A549 (cell line): ENCODE measurements around the gene HIVEP3. TPM values are rescaled to one million over a fixed set of nuclear protein-coding genes. Genes with fewer than 3 reads are reported as not detected.

Source experiments
- ATAC-seq, 2 experiments: fragments of 200-7000 bp in 1 of 2; fragments of >200 bp in 1 of 2; cut with Nextera tagmentation in 1 of 2; cut with Tn5 transposase in 1 of 2; 3 replicates each; pipeline versions ENCODE4 v1.8.0 to v1.9.1; 2018 to 2020; ENCODE audit warnings: mild to moderate bottlenecking in 1 of 2, moderate library complexity in 1 of 2
- CTCF ChIA-PET: fragments of 300-600 bp; sonication (Branson Sonifier 250); formaldehyde crosslinking; extraction: SDS; loops from one replicate; lab custom pipeline; 2021; ENCODE audit warnings: antibody characterized with exemption, inconsistent platforms; lab: Yijun Ruan, JAX
- POLR2A ChIA-PET: fragments of 350-600 bp; formaldehyde crosslinking; extraction: SDS; loops from one replicate; lab custom pipeline; 2021; ENCODE audit warnings: antibody characterized with exemption, inconsistent platforms; lab: Yijun Ruan, JAX
- DNase-seq, 2 experiments: peaks; one replicate each; pipeline versions ENCODE4 v3.0.0 to v3.0.0-alpha.2; 2011 to 2016; ENCODE audit warnings: low read depth in 1 of 2, low spot score in 1 of 2
- FAIRE-seq: peaks from 2 replicates; lab custom pipeline; 2011; peaks lifted over from hg19 to GRCh38; lab: Jason Lieb, UNC
- H3K27ac ChIP-seq, 2 experiments: fragments of >200 bp; sonication (Bioruptor Twin); formaldehyde crosslinking; 3 replicates each; pipeline ENCODE4 v1.5.1; 2016 to 2017
- H3K4me1 ChIP-seq: fragments of >200 bp; sonication (Bioruptor Twin); formaldehyde crosslinking; 3 replicates; pipeline ENCODE4 v1.6.1; 2016
- H3K4me2 ChIP-seq: fragments of >200 bp; sonication (Bioruptor Twin); formaldehyde crosslinking; 3 replicates; pipeline ENCODE4 v1.6.1; 2016
- H3K4me3 ChIP-seq: fragments of >200 bp; sonication (Bioruptor Twin); formaldehyde crosslinking; 3 replicates; pipeline ENCODE4 v1.5.1; 2016
- H3K9me3 ChIP-seq: fragments of >200 bp; sonication (Bioruptor Twin); formaldehyde crosslinking; 3 replicates; pipeline ENCODE4 v1.6.1; 2016
- CHD2 ChIP-seq: fragments of 150-350 bp; IDR thresholded peaks from 2 replicates; pipeline ENCODE4 v1.6.1; 2014; ENCODE audit warnings: low read length; ENCODE audit not compliant: partially characterized antibody
- CHD4 ChIP-seq: fragments of 200-600 bp; sonication (generic); IDR thresholded peaks from 2 replicates; pipeline ENCODE4 v1.6.1; 2016; ENCODE audit warnings: antibody characterized with exemption, mild to moderate bottlenecking, borderline replicate concordance
- EP300 ChIP-seq, 2 experiments: fragments of >200 bp; sonication (Bioruptor Twin); formaldehyde crosslinking; IDR thresholded peaks; 2 replicates in 1 of 2; 3 replicates in 1 of 2; pipeline ENCODE4 v1.6.1; 2016 to 2017
- ESRRA ChIP-seq: fragments of 150-350 bp; IDR thresholded peaks from 2 replicates; pipeline ENCODE4 v1.6.1; 2014; ENCODE audit warnings: mild to moderate bottlenecking, low read length, borderline replicate concordance
- FOXS1 ChIP-seq: fragments of 250-450 bp; sonication (Bioruptor Pico); IDR thresholded peaks from 2 replicates; pipeline ENCODE4 v1.5.0; 2020; ENCODE audit warnings: mild to moderate bottlenecking, moderate library complexity
- GATA3 ChIP-seq: IDR thresholded peaks from 2 replicates; pipeline ENCODE4 v1.6.1; 2012; ENCODE audit warnings: borderline replicate concordance
- HEYL ChIP-seq: fragments of 250-450 bp; sonication (Bioruptor Pico); IDR thresholded peaks from 2 replicates; pipeline ENCODE4 v1.8.0; 2021; ENCODE audit warnings: mild to moderate bottlenecking, moderate library complexity
- HOXA7 ChIP-seq: fragments of 250-450 bp; sonication (Bioruptor Pico); IDR thresholded peaks from 2 replicates; pipeline ENCODE4 v1.5.0; 2020; ENCODE audit warnings: mild to moderate bottlenecking, moderate library complexity
- HOXB13 ChIP-seq: fragments of 250-450 bp; sonication (Bioruptor Pico); IDR thresholded peaks from 2 replicates; pipeline ENCODE4 v1.5.0; 2020; ENCODE audit warnings: low read depth, mild to moderate bottlenecking, moderate library complexity
- JUN ChIP-seq, 2 experiments: fragments of >200 bp; sonication (Bioruptor Twin); formaldehyde crosslinking; IDR thresholded peaks; 2 replicates in 1 of 2; 3 replicates in 1 of 2; pipeline ENCODE4 v1.6.1; 2016 to 2017
- JUNB ChIP-seq: fragments of >200 bp; sonication (Bioruptor Twin); formaldehyde crosslinking; IDR thresholded peaks from 2 replicates; pipeline ENCODE4 v1.6.1; 2016
- KDM1A ChIP-seq: fragments of 200-600 bp; sonication (generic); IDR thresholded peaks from 2 replicates; pipeline ENCODE4 v1.6.1; 2016; ENCODE audit warnings: low read depth, mild to moderate bottlenecking
- NR3C1 ChIP-seq: fragments of >200 bp; sonication (Bioruptor Twin); formaldehyde crosslinking; IDR thresholded peaks from 3 replicates; pipeline ENCODE4 v1.6.1; 2017
- PHF8 ChIP-seq: fragments of 200-600 bp; sonication (generic); IDR thresholded peaks from 2 replicates; pipeline ENCODE4 v1.6.1; 2016; ENCODE audit warnings: low read depth, mild to moderate bottlenecking, antibody characterized with exemption, moderate library complexity, borderline replicate concordance
- POLR2AphosphoS2 ChIP-seq: conservative IDR thresholded peaks from 2 replicates; pipeline ENCODE4 v1.6.1; 2012; ENCODE audit warnings: low read length, improper control_type of control experiment, inconsistent platforms
- RAD21 ChIP-seq, 2 experiments: fragments of >200 bp in 1 of 2; sonication (Bioruptor Twin) in 1 of 2; formaldehyde crosslinking in 1 of 2; IDR thresholded peaks in 1 of 2; conservative IDR thresholded peaks in 1 of 2; 2 replicates in 1 of 2; 3 replicates in 1 of 2; pipeline ENCODE4 v1.6.1; 2012 to 2018; ENCODE audit warnings: inconsistent platforms in 1 of 2
- RCOR1 ChIP-seq: fragments of 150-350 bp; IDR thresholded peaks from 2 replicates; pipeline ENCODE4 v1.6.1; 2014; ENCODE audit warnings: antibody characterized with exemption, low read length, low read depth
- RNF2 ChIP-seq: fragments of 200-600 bp; sonication (generic); IDR thresholded peaks from 2 replicates; pipeline ENCODE4 v1.6.1; 2016; ENCODE audit warnings: low read depth, mild to moderate bottlenecking, antibody characterized with exemption, moderate library complexity, borderline replicate concordance
- SREBF2 ChIP-seq: fragments of 450-650 bp; IDR thresholded peaks from 2 replicates; pipeline ENCODE4 v1.6.1; 2014; ENCODE audit warnings: mild to moderate bottlenecking, moderate library complexity
- TFCP2L1 ChIP-seq: fragments of 250-450 bp; sonication (Bioruptor Pico); IDR thresholded peaks from 2 replicates; pipeline ENCODE4 v1.5.0; 2021; ENCODE audit warnings: mild to moderate bottlenecking
- TP53 ChIP-seq: fragments of 250-450 bp; sonication (Bioruptor Pico); IDR thresholded peaks from 2 replicates; pipeline ENCODE4 v1.5.0; 2021; ENCODE audit warnings: mild to moderate bottlenecking, moderate library complexity
- ZC3H11A ChIP-seq: fragments of 450-650 bp; IDR thresholded peaks from 2 replicates; pipeline ENCODE4 v1.6.1; 2014; ENCODE audit warnings: antibody characterized with exemption, mild to moderate bottlenecking
- ZFP36 ChIP-seq: fragments of 450-650 bp; IDR thresholded peaks from 2 replicates; pipeline ENCODE4 v1.6.1; 2014; ENCODE audit warnings: borderline replicate concordance; ENCODE audit not compliant: partially characterized antibody
- ZNF302 ChIP-seq: fragments of 250-450 bp; sonication (Bioruptor Pico); IDR thresholded peaks from 2 replicates; pipeline ENCODE4 v1.9.0; 2021; ENCODE audit warnings: inconsistent platforms, mild to moderate bottlenecking, moderate library complexity
- ZSCAN20 ChIP-seq: fragments of 250-450 bp; sonication (Bioruptor Pico); IDR thresholded peaks from 2 replicates; pipeline ENCODE4 v1.8.0; 2022; ENCODE audit warnings: mild to moderate bottlenecking, moderate library complexity
- WGBS: methylation state at CpG from one replicate; pipeline ENCODE4 v1.1.6; 2017; ENCODE audit errors: missing lambda C conversion rate; 5-methylcytosine and 5-hydroxymethylcytosine counted together
- polyA plus RNA-seq, 4 experiments: library from polyadenylated mRNA; depleted of rRNA in 3 of 4; stranded (reverse); fragments of >200 nt; fragmentation: RNase III in 1 of 4; extraction: RNeasy Plus Mini Kit Qiagen cat#74134 plus additional on column Dnase treatment in 1 of 4; gene quantifications; 2 replicates in 3 of 4; 3 replicates in 1 of 4; pipeline ENCODE4 v1.2.3, GENCODE V29; 2011 to 2017
- TF ChIP-seq, protein P1 (sequence below): IDR thresholded peaks from 2 replicates; pipeline ENCODE4 v1.6.1; 2012; ENCODE audit warnings: low read depth, borderline replicate concordance
- TF ChIP-seq, protein P2 (sequence below): fragments of 250-450 bp; sonication (Bioruptor Pico); IDR thresholded peaks from 2 replicates; pipeline ENCODE4 v1.5.0; 2020; ENCODE audit warnings: low read depth, mild to moderate bottlenecking, moderate library complexity
- TF ChIP-seq, protein P3 (sequence below): fragments of >200 bp; sonication (Bioruptor Twin); formaldehyde crosslinking; IDR thresholded peaks from 3 replicates; pipeline ENCODE4 v1.5.1; 2016
- TF ChIP-seq, protein P4 (sequence below): fragments of 150-350 bp; IDR thresholded peaks from 2 replicates; pipeline ENCODE4 v1.6.1; 2014; ENCODE audit warnings: low read depth, mild to moderate bottlenecking, low read length
- TF ChIP-seq, protein P5 (sequence below): fragments of 250-450 bp; sonication (Bioruptor Pico); IDR thresholded peaks from 2 replicates; pipeline ENCODE4 v1.5.0; 2021; ENCODE audit warnings: mild to moderate bottlenecking, moderate library complexity, borderline replicate concordance
- TF ChIP-seq, protein P6 (sequence below): IDR thresholded peaks from 2 replicates; pipeline ENCODE4 v1.6.1; 2012

The HIVEP3 gene
- polyA plus RNA-seq, 2 of the 4 experiments (the other 2 are of a cell fraction) = 1.5 to 2.0 TPM

DNA sequence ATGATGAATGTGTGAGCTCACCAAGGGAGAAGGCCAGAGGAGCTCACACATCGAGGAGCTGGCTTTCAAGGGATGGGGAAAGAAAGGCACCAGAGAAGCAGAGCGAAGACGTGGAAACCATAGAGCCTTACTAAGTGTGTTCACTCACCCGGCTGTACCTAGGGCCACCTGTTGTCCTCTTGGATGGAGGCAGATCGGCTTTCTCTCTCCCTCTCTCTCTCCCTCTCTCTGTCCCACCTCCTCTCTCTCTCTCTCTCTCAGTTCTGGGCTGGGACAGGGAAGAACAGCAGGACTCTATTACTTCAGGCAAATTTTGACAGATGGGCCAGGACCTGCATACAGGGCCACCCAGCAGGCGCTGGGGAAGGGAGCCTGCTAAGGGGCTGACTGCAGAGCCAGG, 64.8 kb downstream of the HIVEP3 start:
- Histone ChIP-seq H3K4me2 (no peak overlapping the region), H3K27ac (no peak overlapping the region; a peak in 1 of 6 replicates), H3K4me3 (no peak overlapping the region), H3K9me3 (no peaks in the 10 kb centered on the region), H3K4me1 (peaks cover 17% of the 10 kb centered on the region; the same call in 2 of the 3 replicates)
- CTCF ChIA-PET = interaction anchor here (0.6 to 0.9 kb wide), 2 partner anchors 38 to 39 kb away, joined by 3 read pairs; no protein-coding TSS in a partner anchor
- TF ChIP-seq HOXB13 = no peak
- TF ChIP-seq, protein P1, sequence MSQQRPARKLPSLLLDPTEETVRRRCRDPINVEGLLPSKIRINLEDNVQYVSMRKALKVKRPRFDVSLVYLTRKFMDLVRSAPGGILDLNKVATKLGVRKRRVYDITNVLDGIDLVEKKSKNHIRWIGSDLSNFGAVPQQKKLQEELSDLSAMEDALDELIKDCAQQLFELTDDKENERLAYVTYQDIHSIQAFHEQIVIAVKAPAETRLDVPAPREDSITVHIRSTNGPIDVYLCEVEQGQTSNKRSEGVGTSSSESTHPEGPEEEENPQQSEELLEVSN = no peak
- TF ChIP-seq TP53 (CRISPR knock-in tag) = no peak
- TF ChIP-seq ZFP36 = no peak
- no peak for TF ChIP-seq KDM1A
- TF ChIP-seq ZC3H11A = no peak
- TF ChIP-seq ESRRA = no peak
- no peak for TF ChIP-seq RNF2
- TF ChIP-seq, protein P2, sequence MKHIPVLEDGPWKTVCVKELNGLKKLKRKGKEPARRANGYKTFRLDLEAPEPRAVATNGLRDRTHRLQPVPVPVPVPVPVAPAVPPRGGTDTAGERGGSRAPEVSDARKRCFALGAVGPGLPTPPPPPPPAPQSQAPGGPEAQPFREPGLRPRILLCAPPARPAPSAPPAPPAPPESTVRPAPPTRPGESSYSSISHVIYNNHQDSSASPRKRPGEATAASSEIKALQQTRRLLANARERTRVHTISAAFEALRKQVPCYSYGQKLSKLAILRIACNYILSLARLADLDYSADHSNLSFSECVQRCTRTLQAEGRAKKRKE (CRISPR knock-in tag) = no peak
- no peak for TF ChIP-seq ZSCAN20 (CRISPR knock-in tag)
- TF ChIP-seq POLR2AphosphoS2 = no peak
- TF ChIP-seq NR3C1 = no peak
- TF ChIP-seq, protein P3, sequence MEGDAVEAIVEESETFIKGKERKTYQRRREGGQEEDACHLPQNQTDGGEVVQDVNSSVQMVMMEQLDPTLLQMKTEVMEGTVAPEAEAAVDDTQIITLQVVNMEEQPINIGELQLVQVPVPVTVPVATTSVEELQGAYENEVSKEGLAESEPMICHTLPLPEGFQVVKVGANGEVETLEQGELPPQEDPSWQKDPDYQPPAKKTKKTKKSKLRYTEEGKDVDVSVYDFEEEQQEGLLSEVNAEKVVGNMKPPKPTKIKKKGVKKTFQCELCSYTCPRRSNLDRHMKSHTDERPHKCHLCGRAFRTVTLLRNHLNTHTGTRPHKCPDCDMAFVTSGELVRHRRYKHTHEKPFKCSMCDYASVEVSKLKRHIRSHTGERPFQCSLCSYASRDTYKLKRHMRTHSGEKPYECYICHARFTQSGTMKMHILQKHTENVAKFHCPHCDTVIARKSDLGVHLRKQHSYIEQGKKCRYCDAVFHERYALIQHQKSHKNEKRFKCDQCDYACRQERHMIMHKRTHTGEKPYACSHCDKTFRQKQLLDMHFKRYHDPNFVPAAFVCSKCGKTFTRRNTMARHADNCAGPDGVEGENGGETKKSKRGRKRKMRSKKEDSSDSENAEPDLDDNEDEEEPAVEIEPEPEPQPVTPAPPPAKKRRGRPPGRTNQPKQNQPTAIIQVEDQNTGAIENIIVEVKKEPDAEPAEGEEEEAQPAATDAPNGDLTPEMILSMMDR = no peak
- TF ChIP-seq ZNF302 (CRISPR knock-in tag) = no peak
- no peak for TF ChIP-seq EP300 (IDR thresholded peaks at IDR 0.05)
- TF ChIP-seq FOXS1 = no peak
- TF ChIP-seq JUN (IDR thresholded peaks at IDR 0.05) = no peak
- TF ChIP-seq, protein P4, sequence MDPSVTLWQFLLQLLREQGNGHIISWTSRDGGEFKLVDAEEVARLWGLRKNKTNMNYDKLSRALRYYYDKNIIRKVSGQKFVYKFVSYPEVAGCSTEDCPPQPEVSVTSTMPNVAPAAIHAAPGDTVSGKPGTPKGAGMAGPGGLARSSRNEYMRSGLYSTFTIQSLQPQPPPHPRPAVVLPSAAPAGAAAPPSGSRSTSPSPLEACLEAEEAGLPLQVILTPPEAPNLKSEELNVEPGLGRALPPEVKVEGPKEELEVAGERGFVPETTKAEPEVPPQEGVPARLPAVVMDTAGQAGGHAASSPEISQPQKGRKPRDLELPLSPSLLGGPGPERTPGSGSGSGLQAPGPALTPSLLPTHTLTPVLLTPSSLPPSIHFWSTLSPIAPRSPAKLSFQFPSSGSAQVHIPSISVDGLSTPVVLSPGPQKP = no peak
- 83% methylated on average over 5 of the region's 6 CpGs for WGBS
- POLR2A ChIA-PET = no interaction called here
- ATAC-seq (no peak), DNase-seq (no peak), FAIRE-seq (no peak)

DNA sequence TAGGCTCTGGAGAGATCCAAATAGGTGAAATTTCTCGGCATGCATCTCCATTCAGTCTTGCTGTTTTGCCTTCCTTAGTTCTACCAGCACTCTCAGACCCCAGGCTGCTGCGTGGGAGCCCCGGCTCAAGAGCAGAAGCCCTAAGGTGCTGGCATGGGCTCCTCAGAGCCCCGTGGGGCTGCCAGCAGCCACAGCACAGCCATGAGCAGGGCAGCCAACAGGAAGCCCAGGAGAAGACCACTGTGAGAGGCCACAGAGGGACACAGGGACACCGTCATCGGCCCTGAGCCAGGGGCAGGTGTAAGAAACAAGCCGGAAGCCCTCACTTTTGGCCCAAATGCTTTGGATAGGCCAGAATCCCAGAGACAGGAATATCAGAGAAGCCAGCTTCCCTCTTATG, 66.6 kb downstream of the HIVEP3 start:
- Histone ChIP-seq H3K27ac (peak overlapping the region in 1 of 2 experiments; percentile 53; a peak in 2 of 6 replicates), H3K9me3 (no peaks in the 10 kb centered on the region), H3K4me3 (no peak overlapping the region), H3K4me1 (peaks cover 17% of the 10 kb centered on the region; the same call in 2 of the 3 replicates), H3K4me2 (no peak overlapping the region)
- ChIA-PET CTCF (interaction anchor here (1.0 kb wide), 1 partner anchor 40 kb away, joined by 3 read pairs; no protein-coding TSS in a partner anchor), POLR2A (no interaction called here)
- 83% methylated on average over 7 of the region's 7 CpGs for WGBS
- ATAC-seq (no peak), DNase-seq (no peak), FAIRE-seq (no peak)
- TF ChIP-seq HOXA7 (CRISPR knock-in tag) = no peak
- no peak for TF ChIP-seq JUNB
- no peak for TF ChIP-seq PHF8
- TF ChIP-seq, protein P5, sequence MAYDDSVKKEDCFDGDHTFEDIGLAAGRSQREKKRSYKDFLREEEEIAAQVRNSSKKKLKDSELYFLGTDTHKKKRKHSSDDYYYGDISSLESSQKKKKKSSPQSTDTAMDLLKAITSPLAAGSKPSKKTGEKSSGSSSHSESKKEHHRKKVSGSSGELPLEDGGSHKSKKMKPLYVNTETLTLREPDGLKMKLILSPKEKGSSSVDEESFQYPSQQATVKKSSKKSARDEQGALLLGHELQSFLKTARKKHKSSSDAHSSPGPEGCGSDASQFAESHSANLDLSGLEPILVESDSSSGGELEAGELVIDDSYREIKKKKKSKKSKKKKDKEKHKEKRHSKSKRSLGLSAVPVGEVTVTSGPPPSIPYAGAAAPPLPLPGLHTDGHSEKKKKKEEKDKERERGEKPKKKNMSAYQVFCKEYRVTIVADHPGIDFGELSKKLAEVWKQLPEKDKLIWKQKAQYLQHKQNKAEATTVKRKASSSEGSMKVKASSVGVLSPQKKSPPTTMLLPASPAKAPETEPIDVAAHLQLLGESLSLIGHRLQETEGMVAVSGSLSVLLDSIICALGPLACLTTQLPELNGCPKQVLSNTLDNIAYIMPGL (CRISPR knock-in tag) = no peak
- TF ChIP-seq CHD4 = no peak
- no peak for TF ChIP-seq ZFP36
- TF ChIP-seq, protein P6, sequence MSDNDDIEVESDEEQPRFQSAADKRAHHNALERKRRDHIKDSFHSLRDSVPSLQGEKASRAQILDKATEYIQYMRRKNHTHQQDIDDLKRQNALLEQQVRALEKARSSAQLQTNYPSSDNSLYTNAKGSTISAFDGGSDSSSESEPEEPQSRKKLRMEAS = no peak
- no peak for TF ChIP-seq RAD21 (conservative IDR thresholded peaks at IDR 0.05 in 1 of 2, IDR thresholded peaks at IDR 0.05 in 1 of 2)
- TF ChIP-seq TFCP2L1 (CRISPR knock-in tag) = no peak
- no peak for TF ChIP-seq FOXS1
- no peak for TF ChIP-seq RCOR1
- no peak for TF ChIP-seq HEYL
- TF ChIP-seq, protein P4 = no peak
- TF ChIP-seq GATA3 = no peak
- TF ChIP-seq SREBF2 = no peak
- no peak for TF ChIP-seq CHD2
